Skin epidermis (tissue), 12 donors: ENCODE measurements around the gene SGSH.
"Not testable (repeated sequence)": the region's sequence is repeated elsewhere in the genome, so short reads cannot be mapped to it uniquely, and the experiment has no call there.

Experiments
- H3K27ac ChIP-seq, 21 experiments: fragments of 200-600 bp; sonication (generic) in 11 of 21; one replicate each; pipeline ENCODE4 v1.5.0; 2020; ENCODE audit warnings: mild to moderate bottlenecking in 3 of 21, inconsistent platforms in 2 of 21, moderate library complexity in 2 of 21
- H3K4me3 ChIP-seq, 7 experiments: fragments of 200-600 bp; sonication (generic) in 2 of 7; one replicate each; pipeline ENCODE4 v1.5.0; 2020; ENCODE audit warnings: inconsistent platforms in 2 of 7, mild to moderate bottlenecking in 2 of 7, moderate library complexity in 1 of 7

The SGSH gene

GRCh38 chr17:80214878-80215210 is 5.3 kb downstream of the SGSH start:
- no peak overlapping the region for H3K4me3 ChIP-seq

GRCh38 chr17:80214012-80214877 is 5.9 kb downstream of the SGSH start:
- Histone ChIP-seq H3K4me3 (no peak overlapping the region), H3K27ac (no peak overlapping the region)

More at GRCh38 chr17:80214878-80215210, 5.3 kb downstream of the SGSH start:
- no peak overlapping the region for H3K27ac ChIP-seq

GRCh38 chr17:80213643-80213975 is 6.5 kb downstream of the SGSH start:
- Histone ChIP-seq H3K27ac (peak overlapping the region in 2 of 21 experiments; percentile 16 to 50), H3K4me3 (no peak overlapping the region)

- Histone ChIP-seq H3K4me3 (no peak overlapping the region), H3K27ac (peak overlapping the region in 3 of 21 experiments; percentile 16 to 50 (median 21))
Observed at GRCh38 chr17:80212962-80213642, 7.0 kb downstream of the SGSH start.

GRCh38 chr17:80212511-80212910 is 7.6 kb downstream of the SGSH start:
- Histone ChIP-seq H3K4me3 (no peak overlapping the region), H3K27ac (peak overlapping the region in 3 of 21 experiments; percentile 16 to 21 (median 16))

GRCh38 chr17:80212109-80212508 is 8.0 kb downstream of the SGSH start:
- H3K27ac ChIP-seq = peak overlapping the region in 3 of 21 experiments; percentile 16 to 21 (median 16)
- H3K4me3 ChIP-seq = no peak overlapping the region

GRCh38 chr17:80210348-80211108 is 9.6 kb downstream of the SGSH start:
- H3K27ac ChIP-seq = no peak overlapping the region
- no peak overlapping the region for H3K4me3 ChIP-seq

GRCh38 chr17:80209765-80210164 is 10.4 kb downstream of the SGSH start:
- H3K4me3 ChIP-seq = no peak overlapping the region

GRCh38 chr17:80208050-80208449 is 12.1 kb downstream of the SGSH start:
- H3K27ac ChIP-seq = no peak overlapping the region

More at GRCh38 chr17:80209765-80210164, 10.4 kb downstream of the SGSH start:
- H3K27ac ChIP-seq = no peak overlapping the region

GRCh38 chr17:80205811-80206210 is 14.3 kb downstream of the SGSH start:
- H3K4me3 ChIP-seq = no peak overlapping the region
- no peak overlapping the region for H3K27ac ChIP-seq

More at GRCh38 chr17:80208050-80208449, 12.1 kb downstream of the SGSH start:
- H3K4me3 ChIP-seq = no peak overlapping the region

- Histone ChIP-seq H3K4me3 (no peak overlapping the region), H3K27ac (no peak overlapping the region)
Observed at GRCh38 chr17:80204626-80205468, 15.3 kb downstream of the SGSH start.

- no peak overlapping the region for H3K27ac ChIP-seq
- H3K4me3 ChIP-seq = no peak overlapping the region
Observed at GRCh38 chr17:80203471-80203963, 16.6 kb downstream of the SGSH start.

- no peak overlapping the region for H3K4me3 ChIP-seq
- H3K27ac ChIP-seq = no peak overlapping the region
Observed at GRCh38 chr17:80202197-80202596, 17.9 kb downstream of the SGSH start.

- Histone ChIP-seq H3K27ac (no peak overlapping the region), H3K4me3 (no peak overlapping the region)
Observed at GRCh38 chr17:80201446-80201845, 18.7 kb downstream of the SGSH start.

- not testable (repeated sequence) for H3K27ac ChIP-seq, H3K4me3 ChIP-seq
Observed at GRCh38 chr17:80199295-80199694, 20.8 kb downstream of the SGSH start.

- Histone ChIP-seq H3K4me3 (no peak overlapping the region), H3K27ac (no peak overlapping the region)
Observed at GRCh38 chr17:80198144-80198661, 21.9 kb downstream of the SGSH start.

- Histone ChIP-seq H3K27ac (no peak overlapping the region), H3K4me3 (no peak overlapping the region)
Observed at GRCh38 chr17:80196652-80197051, 23.5 kb downstream of the SGSH start.

- H3K4me3 ChIP-seq = no peak overlapping the region
- no peak overlapping the region for H3K27ac ChIP-seq
Observed at GRCh38 chr17:80195671-80196529, 24.2 kb downstream of the SGSH start.
